Measurements from ENCODE around the gene GDF3. TPM values are rescaled to one million over a fixed set of nuclear protein-coding genes. Genes with fewer than 3 reads are reported as not detected.

The GDF3 gene
- total RNA-seq: not detected in 2 replicates

DNA sequence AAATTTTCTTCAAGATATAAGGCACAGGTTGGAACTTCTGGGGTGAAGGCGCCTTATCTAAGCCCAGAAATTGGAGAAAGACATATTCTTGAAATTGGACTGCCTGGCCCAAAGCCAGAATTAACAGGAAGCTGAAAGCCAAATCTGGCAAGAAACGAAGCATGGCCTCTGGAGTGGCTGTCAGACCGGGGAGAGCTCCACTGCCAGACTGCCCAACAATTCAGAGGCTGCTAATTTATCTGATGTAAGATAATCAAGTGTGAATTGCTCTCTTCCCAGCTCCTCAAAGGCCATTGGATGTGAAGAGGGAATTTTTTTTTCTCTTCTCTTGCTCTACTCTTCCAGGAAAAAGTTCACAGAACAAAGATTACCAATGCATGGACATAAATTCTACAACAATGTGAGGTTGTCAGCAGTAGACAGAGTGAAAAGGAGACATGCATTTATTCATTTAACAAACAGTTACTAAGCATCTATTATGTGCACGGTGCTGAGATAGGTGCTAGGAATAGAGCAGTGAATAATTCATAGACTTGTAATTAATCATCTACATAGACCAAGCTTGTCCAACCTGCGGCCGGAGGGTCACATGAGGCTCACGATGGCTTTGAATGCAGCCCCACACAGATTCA, at the start of gene GDF3:
GDF3 (minus strand) TSS at position 210 of the 632 bp plus-strand sequence; CDS start at position 163, 47 bp downstream.

DNA sequence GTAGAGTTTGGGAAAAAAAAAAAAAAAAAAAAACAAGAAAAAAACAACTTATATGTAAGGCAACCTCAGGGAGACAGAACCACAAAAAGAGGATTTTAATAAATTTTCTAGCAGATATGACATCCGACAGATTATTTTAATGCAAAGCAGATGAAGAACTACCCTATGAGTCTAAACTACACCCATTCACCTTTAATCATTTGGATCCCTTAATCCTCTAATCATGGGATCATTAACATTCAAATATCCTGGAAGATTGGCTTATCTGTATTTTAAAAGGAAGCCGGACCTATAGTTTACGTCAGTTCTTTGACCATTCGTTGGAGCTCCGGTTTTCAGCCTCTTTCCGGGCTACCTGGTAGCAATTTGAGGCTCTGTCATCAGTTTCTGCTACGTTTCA, 15.6 kb upstream of the GDF3 start, which contains the start of gene DPPA3:
DPPA3 (plus strand) TSS at position 301 of the 400 bp plus-strand sequence. CDS start 138 bp downstream, outside the sequence.

Other genes starting within 250 kb of the GDF3 start
- gene CD163, start 192.0 kb downstream of the GDF3 start, total RNA-seq: not detected in 2 replicates
- not detected in 2 replicates for gene APOBEC1, start 29.9 kb downstream of the GDF3 start, total RNA-seq
- not detected in 2 replicates for gene DPPA3, start 15.7 kb upstream of the GDF3 start, total RNA-seq
- gene CLEC4C, start 51.6 kb upstream of the GDF3 start, total RNA-seq: not detected in 2 replicates
- not detected in 2 replicates for gene NANOGNB, start 69.4 kb upstream of the GDF3 start, total RNA-seq
- gene NANOG, start 93.6 kb upstream of the GDF3 start, total RNA-seq: not detected in 2 replicates
- 0.13 TPM in 1 of 2 replicates, not detected in the other for gene SLC2A14, start 177.1 kb upstream of the GDF3 start, total RNA-seq
- 180 and 327 TPM in 2 replicates for gene SLC2A3, start 240.4 kb upstream of the GDF3 start, total RNA-seq

All from smooth muscle cell of the pulmonary artery (primary cell).